Mesenchymal stem cell (in vitro differentiated cells and primary cell): ENCODE data around the gene SIT1.

Source experiments
- DNase-seq: peaks from one replicate; pipeline ENCODE4 v3.0.0-alpha.2; 2013
- H2AFZ ChIP-seq: one replicate; pipeline ENCODE4 v1.6.1; 2013; ENCODE audit warnings: low read depth, mild to moderate bottlenecking, control low read depth, inconsistent platforms, low read length, moderate library complexity
- H2AK5ac ChIP-seq: 2 replicates; pipeline ENCODE4 v1.6.1; 2013; ENCODE audit warnings: low read length, moderate library complexity, mild to moderate bottlenecking, inconsistent platforms; ENCODE audit not compliant: severe bottlenecking
- H2BK120ac ChIP-seq: one replicate; pipeline ENCODE4 v1.6.1; 2013; ENCODE audit warnings: low read depth, mild to moderate bottlenecking, inconsistent platforms, low read length, moderate library complexity
- H2BK12ac ChIP-seq, 2 experiments: one replicate each; pipeline ENCODE4 v1.6.1; 2013; ENCODE audit warnings: inconsistent platforms in 2 of 2, low read length in 2 of 2, mild to moderate bottlenecking in 2 of 2, moderate library complexity in 2 of 2, control low read depth in 1 of 2
- H2BK15ac ChIP-seq: one replicate; pipeline ENCODE4 v1.6.1; 2013; ENCODE audit warnings: mild to moderate bottlenecking, low read depth, inconsistent platforms; ENCODE audit not compliant: poor library complexity, severe bottlenecking
- H2BK5ac ChIP-seq: 2 replicates; pipeline ENCODE4 v1.6.1; 2013; ENCODE audit warnings: low read depth, mild to moderate bottlenecking, low read length, control low read depth, inconsistent platforms; ENCODE audit not compliant: poor library complexity, severe bottlenecking
- H3K14ac ChIP-seq, 2 experiments: one replicate each; pipeline ENCODE4 v1.6.1; 2013; ENCODE audit warnings: inconsistent platforms in 2 of 2, low read length in 2 of 2, control low read depth in 1 of 2, mild to moderate bottlenecking in 1 of 2, moderate library complexity in 1 of 2
- H3K18ac ChIP-seq, 2 experiments: one replicate each; pipeline ENCODE4 v1.6.1; 2013; ENCODE audit warnings: inconsistent platforms in 2 of 2, low read length in 2 of 2, control low read depth in 1 of 2, low read depth in 1 of 2, mild to moderate bottlenecking in 1 of 2
- H3K23ac ChIP-seq, 2 experiments: one replicate each; pipeline ENCODE4 v1.6.1; 2013; ENCODE audit warnings: inconsistent platforms in 2 of 2, low read length in 2 of 2, mild to moderate bottlenecking in 2 of 2, moderate library complexity in 2 of 2, control low read depth in 1 of 2
- H3K27ac ChIP-seq: 2 replicates; pipeline ENCODE4 v1.5.1; 2013; ENCODE audit warnings: mild to moderate bottlenecking, moderate library complexity, low read length, control low read depth, inconsistent platforms; ENCODE audit not compliant: poor library complexity, severe bottlenecking
- H3K27me3 ChIP-seq, 2 experiments: 2 replicates each; pipeline versions ENCODE4 v1.6.1 to v1.7.0; 2013; ENCODE audit warnings: low read length in 2 of 2, mild to moderate bottlenecking in 2 of 2, moderate library complexity in 2 of 2, control low read depth in 1 of 2, inconsistent platforms in 1 of 2; ENCODE audit not compliant: control insufficient read depth in 1 of 2, insufficient read depth in 1 of 2
- H3K36me3 ChIP-seq, 2 experiments: 2 replicates each; pipeline versions ENCODE4 v1.6.1 to v1.7.0; 2013; ENCODE audit warnings: low read length in 2 of 2, control low read depth in 1 of 2, inconsistent platforms in 1 of 2, low read depth in 1 of 2, mild to moderate bottlenecking in 1 of 2; ENCODE audit not compliant: insufficient read depth in 2 of 2, control insufficient read depth in 1 of 2
- H3K4ac ChIP-seq, 2 experiments: one replicate each; pipeline ENCODE4 v1.6.1; 2013; ENCODE audit warnings: inconsistent platforms in 2 of 2, low read length in 2 of 2, mild to moderate bottlenecking in 2 of 2, moderate library complexity in 2 of 2, control low read depth in 1 of 2, low read depth in 1 of 2
- H3K4me1 ChIP-seq: 2 replicates; pipeline ENCODE4 v1.6.1; 2013; ENCODE audit warnings: low read depth, low read length, control low read depth; ENCODE audit not compliant: control insufficient read depth, insufficient read depth
- H3K4me2 ChIP-seq: 2 replicates; pipeline ENCODE4 v1.6.1; 2013; ENCODE audit warnings: low read length, mild to moderate bottlenecking, inconsistent platforms; ENCODE audit not compliant: poor library complexity, severe bottlenecking
- H3K4me3 ChIP-seq, 2 experiments: 2 replicates each; pipeline versions ENCODE4 v1.5.1 to v1.7.0; 2013; ENCODE audit warnings: low read length in 2 of 2, mild to moderate bottlenecking in 2 of 2, control low read depth in 1 of 2, low read depth in 1 of 2; ENCODE audit not compliant: insufficient read depth in 1 of 2
- H3K79me1 ChIP-seq: replicated peaks from 2 replicates; pipeline ENCODE4 v1.6.1; 2013; ENCODE audit warnings: mild to moderate bottlenecking, control low read depth, low read length, inconsistent platforms; ENCODE audit not compliant: poor library complexity, severe bottlenecking
- H3K9ac ChIP-seq: 2 replicates; pipeline ENCODE4 v1.7.0; 2013; ENCODE audit warnings: mild to moderate bottlenecking, low read length, moderate library complexity
- H3K9me3 ChIP-seq: 2 replicates; pipeline ENCODE4 v1.7.0; 2013; ENCODE audit warnings: mild to moderate bottlenecking, low read length; ENCODE audit not compliant: control insufficient read depth
- H4K8ac ChIP-seq: one replicate; pipeline ENCODE4 v1.6.1; 2013; ENCODE audit warnings: inconsistent platforms, mild to moderate bottlenecking, low read length, moderate library complexity
- H4K91ac ChIP-seq: one replicate; pipeline ENCODE4 v1.6.1; 2013; ENCODE audit warnings: mild to moderate bottlenecking, low read length, inconsistent platforms
- WGBS: methylation state at CpG from one replicate; pipeline ENCODE4 v1.1.7; 2013; ENCODE audit warnings: mixed read lengths; 5-methylcytosine and 5-hydroxymethylcytosine counted together

The SIT1 gene

GRCh38 chr9:35629597-35629996 is 21.1 kb downstream of the SIT1 start:
- peak overlapping the region; percentile 14 for H2BK5ac ChIP-seq
- H3K14ac ChIP-seq, result peak overlapping the region in 1 of 2 experiments; percentile 91
- no peak overlapping the region for H2AFZ ChIP-seq
- DNase-seq, result no peak
- H3K27me3 ChIP-seq, result no peaks in the 10 kb centered on the region
- H3K4me3 ChIP-seq, result no peak overlapping the region
- no peak overlapping the region for H3K4me2 ChIP-seq
- 87% methylated on average over 5 of the region's 5 CpGs for WGBS
- no peaks in the 10 kb centered on the region for H3K79me1 ChIP-seq
- H2AK5ac ChIP-seq, result no peak overlapping the region
- no peak overlapping the region for H2BK120ac ChIP-seq
- no peak overlapping the region for H2BK15ac ChIP-seq
- no peaks in the 10 kb centered on the region for H3K36me3 ChIP-seq
- no peak overlapping the region for H3K4ac ChIP-seq
- H3K9me3 ChIP-seq, result no peaks in the 10 kb centered on the region
- no peak overlapping the region for H4K91ac ChIP-seq
- no peak overlapping the region for H2BK12ac ChIP-seq
- H3K18ac ChIP-seq, result no peak overlapping the region
- H4K8ac ChIP-seq, result no peak overlapping the region
- H3K9ac ChIP-seq, result no peak overlapping the region
- H3K27ac ChIP-seq, result no peak overlapping the region
- H3K4me1 ChIP-seq, result peaks cover 1% of the 10 kb centered on the region
- H3K23ac ChIP-seq, result no peak overlapping the region

- Histone ChIP-seq H3K9me3 (no peaks in the 10 kb centered on the region), H3K14ac (peak overlapping the region in 1 of 2 experiments; percentile 79), H2AK5ac (no peak overlapping the region), H2AFZ (no peak overlapping the region), H3K36me3 (no peaks in the 10 kb centered on the region), H3K4me1 (peaks cover 1% of the 10 kb centered on the region), H4K8ac (no peak overlapping the region), H3K9ac (no peak overlapping the region), H3K4me2 (no peak overlapping the region), H2BK15ac (no peak overlapping the region), H4K91ac (no peak overlapping the region), H3K27me3 (no peaks in the 10 kb centered on the region), H3K4ac (no peak overlapping the region), H3K27ac (no peak overlapping the region), H3K4me3 (no peak overlapping the region), H2BK5ac (no peak overlapping the region), H3K79me1 (no peaks in the 10 kb centered on the region), H3K18ac (no peak overlapping the region), H3K23ac (no peak overlapping the region), H2BK120ac (no peak overlapping the region), H2BK12ac (no peak overlapping the region)
- no peak for DNase-seq
- WGBS, result 90% methylated on average over 6 of the region's 6 CpGs
These were observed 22.2 kb downstream of the SIT1 start for GRCh38 chr9:35628389-35628991.

GRCh38 chr9:35627575-35627974 is 23.2 kb downstream of the SIT1 start:
- H3K9me3 ChIP-seq, result no peaks in the 10 kb centered on the region
- H2BK120ac ChIP-seq, result no peak overlapping the region
- no peak overlapping the region for H3K9ac ChIP-seq
- H3K36me3 ChIP-seq, result no peaks in the 10 kb centered on the region
- no peak for DNase-seq
- no peak overlapping the region for H3K14ac ChIP-seq
- peaks cover 1% of the 10 kb centered on the region for H3K4me1 ChIP-seq
- H4K8ac ChIP-seq, result no peak overlapping the region
- H2BK12ac ChIP-seq, result no peak overlapping the region
- no peak overlapping the region for H3K4me2 ChIP-seq
- no peaks in the 10 kb centered on the region for H3K79me1 ChIP-seq
- H3K23ac ChIP-seq, result no peak overlapping the region
- H3K4ac ChIP-seq, result no peak overlapping the region
- H2AK5ac ChIP-seq, result no peak overlapping the region
- no peak overlapping the region for H2BK15ac ChIP-seq
- no peak overlapping the region for H3K18ac ChIP-seq
- WGBS, result 88% methylated on average over 2 of the region's 2 CpGs
- no peaks in the 10 kb centered on the region for H3K27me3 ChIP-seq
- H3K27ac ChIP-seq, result no peak overlapping the region
- no peak overlapping the region for H2AFZ ChIP-seq
- no peak overlapping the region for H2BK5ac ChIP-seq
- H3K4me3 ChIP-seq, result no peak overlapping the region
- H4K91ac ChIP-seq, result no peak overlapping the region

GRCh38 chr9:35619800-35620158 is 31.0 kb downstream of the SIT1 start:
- Histone ChIP-seq H3K4me3 (no peak overlapping the region), H2BK120ac (no peak overlapping the region), H3K4me2 (no peak overlapping the region), H3K18ac (no peak overlapping the region), H3K14ac (no peak overlapping the region), H2AFZ (no peak overlapping the region), H3K79me1 (no peaks in the 10 kb centered on the region), H2AK5ac (no peak overlapping the region), H2BK5ac (no peak overlapping the region), H4K8ac (no peak overlapping the region), H2BK12ac (no peak overlapping the region), H3K9ac (no peak overlapping the region), H3K9me3 (no peaks in the 10 kb centered on the region), H3K27me3 (peaks cover 0 to 56% of the 10 kb centered on the region in 2 experiments), H3K4me1 (peaks cover 7% of the 10 kb centered on the region), H3K27ac (no peak overlapping the region), H3K36me3 (no peaks in the 10 kb centered on the region), H4K91ac (no peak overlapping the region), H2BK15ac (no peak overlapping the region), H3K4ac (no peak overlapping the region), H3K23ac (no peak overlapping the region)
- no peak for DNase-seq
- WGBS, result no CpG with 5 or more reads among the region's 2 CpGs
